ENCODE data around the gene FAM50B. TPM values are rescaled to one million over a fixed set of nuclear protein-coding genes. Genes with fewer than 3 reads are reported as not detected.

The FAM50B gene
- total RNA-seq, 4 donors from 2014 or later: 5.6 to 11.7 (median 6.7) TPM

DNA sequence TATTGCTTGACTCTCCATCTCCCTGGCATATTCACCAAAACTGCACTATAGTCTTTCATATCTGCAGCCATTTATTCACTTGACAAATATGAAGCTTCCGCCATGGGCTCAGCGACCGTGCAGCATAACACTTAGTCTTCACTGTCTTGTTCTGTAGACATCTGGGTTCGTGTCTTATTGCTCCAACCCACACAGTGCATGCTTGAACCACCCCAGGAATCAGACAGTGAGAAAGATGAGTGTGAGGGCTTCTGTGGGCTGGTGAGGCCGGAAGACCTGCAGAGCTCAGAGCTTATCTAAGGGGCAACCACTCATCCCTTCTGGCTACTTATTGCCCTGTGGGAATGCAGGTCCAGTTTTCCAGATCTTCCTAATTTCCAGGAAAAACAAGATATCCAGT lies 19.9 kb upstream of the FAM50B start:
- DNase-seq (ENCODE audit: low spot score): no peak
- ATAC-seq (ENCODE audit: low FRiP score): no peak
- TF ChIP-seq, protein P1, sequence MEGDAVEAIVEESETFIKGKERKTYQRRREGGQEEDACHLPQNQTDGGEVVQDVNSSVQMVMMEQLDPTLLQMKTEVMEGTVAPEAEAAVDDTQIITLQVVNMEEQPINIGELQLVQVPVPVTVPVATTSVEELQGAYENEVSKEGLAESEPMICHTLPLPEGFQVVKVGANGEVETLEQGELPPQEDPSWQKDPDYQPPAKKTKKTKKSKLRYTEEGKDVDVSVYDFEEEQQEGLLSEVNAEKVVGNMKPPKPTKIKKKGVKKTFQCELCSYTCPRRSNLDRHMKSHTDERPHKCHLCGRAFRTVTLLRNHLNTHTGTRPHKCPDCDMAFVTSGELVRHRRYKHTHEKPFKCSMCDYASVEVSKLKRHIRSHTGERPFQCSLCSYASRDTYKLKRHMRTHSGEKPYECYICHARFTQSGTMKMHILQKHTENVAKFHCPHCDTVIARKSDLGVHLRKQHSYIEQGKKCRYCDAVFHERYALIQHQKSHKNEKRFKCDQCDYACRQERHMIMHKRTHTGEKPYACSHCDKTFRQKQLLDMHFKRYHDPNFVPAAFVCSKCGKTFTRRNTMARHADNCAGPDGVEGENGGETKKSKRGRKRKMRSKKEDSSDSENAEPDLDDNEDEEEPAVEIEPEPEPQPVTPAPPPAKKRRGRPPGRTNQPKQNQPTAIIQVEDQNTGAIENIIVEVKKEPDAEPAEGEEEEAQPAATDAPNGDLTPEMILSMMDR (IDR thresholded peaks at IDR 0.05): no peak

DNA sequence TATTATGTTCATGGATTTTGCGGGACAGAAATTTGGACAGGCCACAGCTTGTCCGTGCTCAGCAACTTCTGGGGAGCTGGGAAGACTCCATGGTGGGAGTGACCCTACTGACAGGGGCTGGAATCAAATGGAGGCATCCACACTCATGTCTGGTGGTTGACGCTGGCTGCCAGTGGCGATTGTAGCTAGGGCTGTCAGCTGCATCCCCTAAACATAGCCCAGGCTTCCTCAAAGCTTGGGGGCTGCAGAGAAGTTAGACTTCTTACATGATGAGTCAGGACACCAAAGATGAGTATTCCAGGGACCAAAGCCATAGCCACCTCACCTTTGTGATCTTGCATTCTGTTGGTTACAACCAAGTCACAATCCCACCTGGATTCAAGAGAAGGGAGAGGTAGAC lies 18.4 kb upstream of the FAM50B start:
- no peak for ATAC-seq (ENCODE audit: low FRiP score)
- DNase-seq (ENCODE audit: low spot score): no peak
- TF ChIP-seq, protein P1 (IDR thresholded peaks at IDR 0.05): no peak

DNA sequence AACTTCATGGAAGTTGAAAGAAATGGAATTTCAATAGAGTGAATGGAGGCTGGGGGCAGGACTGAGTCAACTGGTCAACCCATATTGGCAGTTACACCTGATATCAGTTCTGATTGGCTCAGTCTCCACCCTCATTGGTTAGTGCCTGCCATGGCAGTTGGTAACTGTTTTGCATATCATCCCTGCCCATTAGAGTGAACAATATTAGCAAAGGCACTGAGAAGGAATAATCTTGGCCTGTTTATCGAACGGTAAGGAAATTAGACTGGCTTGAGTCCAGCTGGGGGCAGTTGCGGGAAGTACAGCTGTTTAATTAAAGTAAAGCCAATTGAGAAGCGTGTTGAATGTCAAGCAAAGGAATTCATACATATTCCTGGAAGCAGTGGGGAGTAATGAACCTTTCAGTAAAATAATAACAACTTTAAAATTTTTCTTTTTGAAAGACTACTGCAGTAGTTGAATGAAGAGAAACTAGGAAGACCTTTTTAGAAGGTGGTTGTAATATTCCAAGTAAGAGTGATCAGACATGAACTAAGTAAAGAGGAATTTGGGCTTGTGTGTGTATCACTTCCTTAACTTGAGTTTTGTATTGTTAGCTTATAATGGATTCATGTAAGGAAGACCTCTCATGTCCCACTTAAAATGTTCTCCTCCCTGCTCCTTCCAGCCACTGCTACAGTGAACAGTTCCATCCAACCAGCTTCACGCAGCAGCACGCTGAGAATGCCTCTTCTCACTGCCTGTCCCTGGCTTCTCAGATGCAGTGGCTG lies 17.2 kb upstream of the FAM50B start:
- TF ChIP-seq, protein P1 (IDR thresholded peaks at IDR 0.05): no peak
- DNase-seq (ENCODE audit: low spot score): no peak
- no peak for ATAC-seq (ENCODE audit: low FRiP score)

DNA sequence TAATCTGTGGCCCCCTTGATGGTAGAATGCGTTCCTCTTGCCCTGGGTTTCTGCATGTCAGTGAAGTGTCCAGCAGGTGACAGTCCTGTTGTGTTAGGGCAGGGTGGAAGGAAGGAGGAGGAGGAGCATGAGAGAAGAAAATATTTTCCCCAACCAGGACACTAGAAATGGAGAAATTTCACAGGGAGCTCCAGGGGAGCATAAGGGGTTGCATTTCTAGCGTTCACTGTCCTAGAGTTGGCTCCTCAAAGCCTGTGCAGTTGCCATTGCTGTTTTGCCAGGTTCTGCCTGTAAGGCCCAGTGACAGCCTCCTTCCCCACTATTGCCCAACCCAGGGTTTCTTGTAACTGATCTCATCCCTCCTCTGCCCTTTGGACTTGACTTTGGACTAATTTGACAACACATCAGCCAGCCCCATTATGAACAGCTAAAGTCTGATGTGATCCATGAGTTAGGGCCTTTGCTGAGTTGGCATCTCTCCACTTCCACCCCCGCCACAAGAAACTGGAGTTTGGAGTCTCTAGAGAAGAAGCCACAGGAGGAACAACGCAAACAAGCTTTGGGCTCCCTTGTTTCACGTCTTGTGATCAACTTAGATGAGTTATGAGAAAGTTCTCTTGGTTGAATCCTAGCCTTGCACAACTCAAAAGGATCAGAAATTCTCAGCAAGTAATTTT lies 14.0 kb upstream of the FAM50B start:
- ATAC-seq (ENCODE audit: low FRiP score): peak; percentile 77

DNA sequence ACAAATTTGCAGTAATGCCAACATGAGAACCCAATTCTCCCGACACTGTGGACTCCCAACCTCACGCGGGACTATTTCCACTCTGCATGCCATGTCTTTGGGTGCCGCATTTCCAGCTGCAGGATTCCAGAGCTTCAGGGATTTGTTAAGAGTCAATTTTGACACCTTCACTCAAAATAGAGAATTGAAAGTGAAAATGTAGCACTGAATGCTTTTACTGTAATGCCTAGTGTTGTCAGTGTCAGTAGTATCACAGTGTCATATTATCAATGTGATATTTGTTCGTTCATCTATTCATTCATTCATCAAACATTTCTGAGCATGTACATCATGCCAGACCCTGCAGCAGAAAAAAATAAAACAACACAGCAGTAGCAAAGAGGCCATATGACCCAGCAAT lies 13.4 kb upstream of the FAM50B start:
- DNase-seq (ENCODE audit: low spot score) (no peak), ATAC-seq (ENCODE audit: low FRiP score) (no peak)
- TF ChIP-seq, protein P1 (IDR thresholded peaks at IDR 0.05): no peak

More for the DNA sequence above, 14.0 kb upstream of the FAM50B start:
- DNase-seq (ENCODE audit: low spot score): no peak
- TF ChIP-seq, protein P1 (IDR thresholded peaks at IDR 0.05): no peak

DNA sequence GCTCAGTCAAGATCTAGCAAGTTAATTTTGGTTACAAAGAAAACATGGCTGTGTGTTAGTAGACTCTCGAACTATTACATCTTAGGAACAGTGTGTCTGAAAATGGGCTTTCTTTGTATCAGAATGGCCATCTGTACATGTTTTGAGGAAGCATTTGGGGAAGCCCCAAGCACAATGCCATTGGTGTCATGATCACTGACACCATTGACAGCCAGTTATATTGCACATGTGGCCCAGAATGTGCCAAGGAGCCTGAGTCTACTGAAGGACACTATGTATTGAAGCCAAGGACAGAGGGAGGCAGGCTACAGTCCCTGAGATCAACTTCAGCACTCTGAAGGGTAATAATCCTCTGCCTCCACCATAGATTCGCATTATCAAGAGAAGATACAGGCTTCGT lies 12.6 kb upstream of the FAM50B start:
- ATAC-seq (ENCODE audit: low FRiP score) (no peak), DNase-seq (ENCODE audit: low spot score) (no peak)
- TF ChIP-seq, protein P1 (IDR thresholded peaks at IDR 0.05): no peak

DNA sequence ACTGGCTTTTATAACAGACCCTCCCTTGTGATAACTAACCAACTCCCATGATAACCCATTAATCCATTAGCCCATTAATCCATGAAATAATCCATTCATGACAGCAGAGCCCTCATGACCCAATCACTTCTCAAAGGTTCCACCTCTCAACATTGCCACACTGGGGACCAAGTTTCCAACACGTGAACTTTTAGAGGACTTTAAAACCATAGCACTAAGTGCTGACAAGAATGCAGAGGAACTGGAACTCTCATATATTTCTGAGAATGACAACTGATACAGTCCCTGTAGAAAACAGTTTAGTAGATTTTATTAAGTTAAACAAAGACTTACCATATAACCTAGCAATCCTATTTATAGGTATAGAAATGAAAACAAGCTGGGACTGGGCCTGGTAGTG lies 11.4 kb upstream of the FAM50B start:
- DNase-seq (ENCODE audit: low spot score) (no peak), ATAC-seq (ENCODE audit: low FRiP score) (no peak)
- TF ChIP-seq, protein P1 (IDR thresholded peaks at IDR 0.05): no peak

Data from omental fat pad (tissue), 4 donors.